Uterus (tissue), 2 donors: Measurements from ENCODE around the gene NAA20.

Experiments
- POLR2A ChIP-seq, 2 donors: fragments of 450-650 bp; IDR thresholded peaks; one replicate each; pipeline ENCODE4 v1.6.1; 2016; ENCODE audit warnings: antibody characterized with exemption in 2 of 2, mild to moderate bottlenecking in 1 of 2, moderate library complexity in 1 of 2
- TF ChIP-seq, protein P1 (sequence below), 4 experiments: fragments of 200-600 bp in 2 of 4; fragments of 450-650 bp in 2 of 4; sonication (generic) in 2 of 4; IDR thresholded peaks; one replicate each; pipeline ENCODE4 v1.5.1; 2016 to 2019; ENCODE audit warnings: antibody characterized with exemption in 4 of 4, mild to moderate bottlenecking in 2 of 4, moderate library complexity in 1 of 4

DNA sequence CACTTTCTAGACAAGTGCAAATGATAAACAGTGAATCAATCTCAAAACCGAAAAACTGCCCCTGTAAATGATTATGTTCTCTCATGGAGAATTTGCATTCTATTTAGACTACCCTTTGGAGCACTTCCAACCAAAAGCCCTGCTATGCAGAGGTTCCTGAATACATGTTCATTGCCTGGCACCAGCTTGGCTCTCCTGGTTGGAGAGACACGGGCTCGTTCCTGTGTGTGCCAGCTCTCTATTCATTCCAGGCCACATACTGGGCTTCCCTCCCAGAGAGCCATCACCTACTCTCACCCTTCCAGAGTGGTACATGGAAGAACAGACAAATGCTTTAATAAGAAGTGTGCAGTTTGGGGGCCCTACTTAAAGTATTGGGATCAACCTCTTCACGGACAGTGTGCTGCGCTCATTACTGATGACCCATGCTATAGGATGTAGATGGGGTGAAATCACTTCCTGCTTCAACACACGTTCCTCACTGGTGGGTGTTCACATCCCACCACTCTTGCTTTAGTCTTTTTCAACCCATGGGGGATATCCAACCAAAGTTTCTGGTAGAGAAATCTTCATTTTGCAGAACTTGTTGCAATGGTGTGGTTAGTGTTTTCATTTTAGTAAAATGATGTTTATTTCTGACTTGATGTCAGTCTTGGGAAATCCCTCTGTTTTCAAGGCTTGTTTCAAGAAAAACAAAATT, 38.5 kb upstream of the NAA20 start:
- TF ChIP-seq, protein P1, sequence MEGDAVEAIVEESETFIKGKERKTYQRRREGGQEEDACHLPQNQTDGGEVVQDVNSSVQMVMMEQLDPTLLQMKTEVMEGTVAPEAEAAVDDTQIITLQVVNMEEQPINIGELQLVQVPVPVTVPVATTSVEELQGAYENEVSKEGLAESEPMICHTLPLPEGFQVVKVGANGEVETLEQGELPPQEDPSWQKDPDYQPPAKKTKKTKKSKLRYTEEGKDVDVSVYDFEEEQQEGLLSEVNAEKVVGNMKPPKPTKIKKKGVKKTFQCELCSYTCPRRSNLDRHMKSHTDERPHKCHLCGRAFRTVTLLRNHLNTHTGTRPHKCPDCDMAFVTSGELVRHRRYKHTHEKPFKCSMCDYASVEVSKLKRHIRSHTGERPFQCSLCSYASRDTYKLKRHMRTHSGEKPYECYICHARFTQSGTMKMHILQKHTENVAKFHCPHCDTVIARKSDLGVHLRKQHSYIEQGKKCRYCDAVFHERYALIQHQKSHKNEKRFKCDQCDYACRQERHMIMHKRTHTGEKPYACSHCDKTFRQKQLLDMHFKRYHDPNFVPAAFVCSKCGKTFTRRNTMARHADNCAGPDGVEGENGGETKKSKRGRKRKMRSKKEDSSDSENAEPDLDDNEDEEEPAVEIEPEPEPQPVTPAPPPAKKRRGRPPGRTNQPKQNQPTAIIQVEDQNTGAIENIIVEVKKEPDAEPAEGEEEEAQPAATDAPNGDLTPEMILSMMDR (IDR thresholded peaks at IDR 0.05) = no peak
- no peak for TF ChIP-seq POLR2A (IDR thresholded peaks at IDR 0.05)
